Endothelial cell (in vitro differentiated cells): Measurements from ENCODE around the gene UBAC1. TPM values are rescaled to one million over a fixed set of nuclear protein-coding genes. Genes with fewer than 3 reads are reported as not detected.

Experiments
- DNase-seq: peaks from one replicate; pipeline ENCODE4 v3.0.0; 2021; ENCODE audit warnings: low spot score
- H3K27ac Mint-ChIP-seq: one replicate; pipeline ENCODE4 v1.8.0; 2021; ENCODE audit warnings: mixed read lengths, inconsistent platforms; ENCODE audit not compliant: unreplicated experiment
- H3K27me3 Mint-ChIP-seq: one replicate; pipeline ENCODE4 v1.8.0; 2021; ENCODE audit warnings: mild to moderate bottlenecking, moderate library complexity, mixed read lengths, inconsistent platforms; ENCODE audit not compliant: unreplicated experiment
- H3K36me3 Mint-ChIP-seq: one replicate; pipeline ENCODE4 v1.8.0; 2021; ENCODE audit warnings: mild to moderate bottlenecking, low read depth, mixed read lengths, inconsistent platforms; ENCODE audit not compliant: unreplicated experiment
- H3K4me1 Mint-ChIP-seq: one replicate; pipeline ENCODE4 v1.8.0; 2021; ENCODE audit warnings: mild to moderate bottlenecking, mixed read lengths, inconsistent platforms; ENCODE audit not compliant: unreplicated experiment
- H3K4me3 Mint-ChIP-seq: one replicate; pipeline ENCODE4 v1.8.0; 2021; ENCODE audit warnings: mild to moderate bottlenecking, mixed read lengths, inconsistent platforms; ENCODE audit not compliant: unreplicated experiment
- H3K9me3 Mint-ChIP-seq: one replicate; pipeline ENCODE4 v1.8.0; 2021; ENCODE audit warnings: mixed read lengths, inconsistent platforms; ENCODE audit not compliant: unreplicated experiment
- CTCF ChIP-seq: fragments of 200-600 bp; sonication (generic); IDR thresholded peaks from one replicate; pipeline ENCODE4 v1.5.0; 2021; ENCODE audit warnings: antibody characterized with exemption; ENCODE audit not compliant: unreplicated experiment
- total RNA-seq: library from RNA; stranded (reverse); fragmentation: NEBNext Ultra II Directional; extraction: Animal tissue kit (Norgen Biotek cat#: 25700); gene quantifications from one replicate; pipeline ENCODE4 v1.2.1, GENCODE V29; 2021; ENCODE audit not compliant: unreplicated experiment

The UBAC1 gene
- total RNA-seq, 1 donor from 2014 or later = 46.8 TPM

- DNase-seq = no peak
- Mint-ChIP-seq H3K9me3 (no peaks in the 10 kb centered on the region), H3K4me3 (no peak overlapping the region), H3K36me3 (peaks cover 5% of the 10 kb centered on the region), H3K4me1 (peaks cover 45% of the 10 kb centered on the region), H3K27ac (no peak overlapping the region), H3K27me3 (peaks cover 11% of the 10 kb centered on the region)
- TF ChIP-seq CTCF = no peak
Measured at GRCh38 chr9:135885100-135885853, 75.9 kb downstream of the UBAC1 start.

GRCh38 chr9:135884328-135885035 lies 76.7 kb downstream of the UBAC1 start:
- H3K27me3 Mint-ChIP-seq = peaks cover 11% of the 10 kb centered on the region
- DNase-seq = no peak
- H3K36me3 Mint-ChIP-seq = peaks cover 5% of the 10 kb centered on the region
- no peaks in the 10 kb centered on the region for H3K9me3 Mint-ChIP-seq
- H3K4me3 Mint-ChIP-seq = no peak overlapping the region
- H3K27ac Mint-ChIP-seq = peak overlapping the region; percentile 1
- TF ChIP-seq CTCF = no peak
- H3K4me1 Mint-ChIP-seq = peaks cover 39% of the 10 kb centered on the region

GRCh38 chr9:135883410-135884089 lies 77.6 kb downstream of the UBAC1 start:
- peak overlapping the region; percentile 1 for H3K27ac Mint-ChIP-seq
- peaks cover 11% of the 10 kb centered on the region for H3K27me3 Mint-ChIP-seq
- no peaks in the 10 kb centered on the region for H3K9me3 Mint-ChIP-seq
- no peak for DNase-seq
- no peak for TF ChIP-seq CTCF
- H3K36me3 Mint-ChIP-seq = peaks cover 5% of the 10 kb centered on the region
- peaks cover 35% of the 10 kb centered on the region for H3K4me1 Mint-ChIP-seq
- H3K4me3 Mint-ChIP-seq = no peak overlapping the region

Other genes with a start within 250 kb of the UBAC1 start
- 44.7 TPM for gene CAMSAP1, start 53.8 kb downstream of the UBAC1 start, total RNA-seq
- gene NACC2, start 133.9 kb upstream of the UBAC1 start, total RNA-seq = 9.6 TPM
- 33.6 TPM for gene TMEM250, start 157.5 kb upstream of the UBAC1 start, total RNA-seq
- gene LHX3, start 243.8 kb upstream of the UBAC1 start, total RNA-seq = not detected